Measurements from ENCODE around the gene STXBP6.
A peak's percentile ranks its signal among the peaks of the same experiment; 100 is the strongest.

The STXBP6 gene

DNA sequence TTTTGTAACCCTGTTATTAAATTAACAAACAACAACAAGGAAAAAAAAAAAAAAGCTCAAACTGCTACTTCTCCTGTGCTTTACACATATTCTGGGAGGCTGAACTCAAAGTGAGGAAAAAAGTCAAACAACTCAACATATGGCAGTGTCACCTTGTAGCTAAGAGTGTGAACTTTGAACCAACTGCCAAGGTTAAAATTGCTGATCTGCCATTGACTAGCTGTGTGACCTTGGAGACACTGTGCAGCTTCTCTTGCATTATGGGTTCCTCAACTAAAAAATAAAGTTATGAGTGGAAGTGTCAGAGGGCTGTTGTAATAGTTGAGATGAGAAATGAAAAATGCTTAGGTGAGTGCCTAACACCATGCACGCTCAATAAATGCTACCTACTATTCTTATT is 34.2 kb downstream of the STXBP6 start:
- no peak for DNase-seq (ENCODE audit: low spot score)

DNA sequence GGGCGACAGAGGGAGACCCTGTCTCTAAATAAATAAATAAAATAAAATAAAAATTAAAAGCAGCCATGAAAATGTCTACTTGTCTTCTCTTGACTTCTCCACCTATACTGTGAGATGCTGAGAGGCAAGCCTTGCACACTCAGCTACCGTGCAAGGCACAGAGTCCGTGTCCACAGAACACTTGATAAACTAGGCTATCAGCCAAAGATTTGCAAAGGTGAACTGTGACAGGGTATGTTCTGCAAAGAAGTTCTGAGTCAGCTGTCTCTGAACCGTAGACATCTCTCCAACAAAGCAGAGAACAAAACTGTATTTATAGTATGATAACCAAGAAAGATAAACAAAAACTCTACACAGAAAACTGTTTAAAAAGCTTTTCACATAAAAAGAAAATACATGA is 35.5 kb downstream of the STXBP6 start:
- DNase-seq (ENCODE audit: low spot score), result no peak

GRCh38 chr14:25011095-25011494 is 38.9 kb downstream of the STXBP6 start:
- peak; percentile 18 for DNase-seq (ENCODE audit: low spot score)

DNA sequence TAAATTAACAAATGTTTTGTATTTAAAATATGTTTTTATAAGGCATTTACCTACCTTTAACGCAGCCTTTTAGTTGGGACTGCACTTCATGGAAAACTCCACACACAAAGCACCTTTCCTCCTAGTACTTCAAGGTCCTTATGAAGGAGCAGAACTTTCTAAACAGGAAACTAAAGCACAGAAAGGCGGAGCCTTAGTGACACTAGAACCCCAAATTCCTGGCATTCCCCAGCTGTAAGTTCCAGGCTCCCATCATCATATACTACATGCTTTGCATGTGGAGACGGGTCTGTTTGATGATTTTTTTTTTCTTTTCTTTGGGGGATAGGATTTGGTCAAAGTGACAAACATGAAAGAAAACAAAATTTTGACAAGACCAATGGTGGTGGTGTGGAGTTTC is 39.5 kb downstream of the STXBP6 start:
- DNase-seq (ENCODE audit: low spot score), result no peak

DNA sequence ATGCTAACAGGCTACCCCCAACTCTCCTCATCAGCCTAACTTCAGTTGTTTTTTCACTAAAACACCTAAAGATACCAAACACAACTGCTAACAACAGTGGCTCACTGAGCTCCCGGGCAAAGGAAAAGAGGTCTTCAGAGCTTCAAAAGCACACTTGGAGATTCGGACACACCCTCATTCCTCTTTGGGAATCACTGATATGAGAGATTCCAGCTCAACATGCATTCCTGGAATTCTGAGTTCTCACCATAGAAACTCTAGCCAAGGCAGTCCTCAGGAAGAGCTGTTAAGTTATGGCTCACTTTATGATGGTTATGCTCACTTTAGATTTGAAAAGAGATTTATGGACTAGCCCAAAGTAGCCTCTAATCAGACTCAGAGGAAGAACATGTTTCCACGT is 40.1 kb downstream of the STXBP6 start:
- no peak for DNase-seq (ENCODE audit: low spot score)

- no peak for DNase-seq (ENCODE audit: low spot score)
Measured at GRCh38 chr14:25007832-25008231, 42.1 kb downstream of the STXBP6 start.

- no peak for DNase-seq (ENCODE audit: low spot score)
Measured at GRCh38 chr14:25006961-25007795, 42.8 kb downstream of the STXBP6 start.

DNA sequence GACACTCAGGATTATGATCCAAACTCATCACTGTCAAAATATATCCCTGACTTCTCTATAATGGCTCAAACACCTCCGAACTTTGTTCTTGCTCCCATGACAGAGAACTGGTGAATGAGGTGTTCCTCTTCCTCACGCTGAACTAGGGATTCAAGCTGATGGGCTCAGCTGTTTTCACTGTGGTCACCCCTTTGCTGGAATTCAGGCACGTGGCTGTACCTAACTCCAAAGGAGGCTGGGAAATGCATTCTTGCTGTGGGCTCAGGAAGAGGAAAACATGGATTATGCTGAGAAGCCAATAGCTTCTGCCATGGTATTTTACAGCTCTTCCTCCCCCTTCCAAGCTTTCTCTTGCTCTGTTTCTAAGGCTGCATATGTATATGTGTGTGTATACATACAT is 43.9 kb downstream of the STXBP6 start:
- DNase-seq (ENCODE audit: low spot score), result no peak

GRCh38 chr14:25004389-25004809 is 45.5 kb downstream of the STXBP6 start:
- DNase-seq (ENCODE audit: low spot score), result no peak

DNA sequence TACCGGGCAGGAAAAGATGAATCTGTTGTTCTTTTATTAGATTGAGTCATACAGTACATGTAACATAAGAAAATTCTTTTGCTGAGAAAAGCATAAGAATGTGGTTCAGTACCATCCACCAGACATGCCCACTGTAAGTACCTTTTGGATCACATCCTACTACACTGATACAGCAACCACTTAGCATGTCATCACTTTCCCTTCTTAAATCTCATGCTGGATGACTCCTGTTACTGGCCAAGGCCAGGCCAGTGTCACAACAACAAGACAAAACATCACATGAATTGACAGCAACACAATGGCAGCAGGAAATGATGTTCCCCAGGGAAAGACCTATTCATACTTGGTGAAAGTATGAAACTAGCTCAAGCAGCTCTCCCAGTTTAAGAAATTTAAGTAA is 46.4 kb downstream of the STXBP6 start:
- no peak for DNase-seq (ENCODE audit: low spot score)

DNA sequence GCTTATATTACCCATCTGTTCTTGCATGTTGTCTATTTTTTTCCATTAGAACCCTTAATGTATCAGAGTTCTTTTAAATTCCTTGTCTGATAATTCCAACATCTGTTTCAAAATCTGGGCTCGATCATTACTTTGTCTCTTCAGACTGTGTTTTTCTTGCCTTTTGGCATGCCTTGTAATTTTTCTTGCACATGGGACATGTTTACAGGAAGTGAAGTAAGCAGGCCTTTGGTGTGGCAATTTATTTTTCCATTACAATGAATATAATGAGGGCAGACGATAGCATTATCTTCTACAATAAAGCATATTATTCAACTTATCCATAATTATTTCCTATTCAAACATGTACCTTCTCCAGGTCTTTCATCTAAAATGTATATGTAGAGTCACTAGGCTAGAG is 48.3 kb downstream of the STXBP6 start:
- no peak for DNase-seq (ENCODE audit: low spot score)

GRCh38 chr14:25001156-25001555 is 48.8 kb downstream of the STXBP6 start:
- DNase-seq (ENCODE audit: low spot score), result no peak

DNA sequence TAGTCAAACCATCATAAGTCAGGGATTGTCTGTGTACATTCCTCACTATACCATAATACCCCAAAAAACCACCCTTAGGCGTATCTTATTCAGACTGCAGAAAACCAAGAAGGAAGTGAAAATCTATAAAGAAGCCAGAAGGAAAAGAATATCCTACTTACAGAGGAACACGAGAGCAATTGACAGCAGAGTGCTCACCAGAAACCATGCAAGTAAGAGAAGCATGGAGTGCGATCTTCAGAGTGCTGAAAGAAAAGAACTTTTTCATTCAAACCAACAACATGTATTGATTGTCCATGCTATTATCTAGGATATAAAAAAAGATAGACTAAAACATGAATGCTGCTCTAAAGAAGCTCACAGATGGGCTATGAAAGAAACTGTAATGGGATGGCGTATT is 50.8 kb downstream of the STXBP6 start:
- no peak for DNase-seq (ENCODE audit: low spot score)

GRCh38 chr14:24996930-24997725 is 52.8 kb downstream of the STXBP6 start:
- no peak for DNase-seq (ENCODE audit: low spot score)

DNA sequence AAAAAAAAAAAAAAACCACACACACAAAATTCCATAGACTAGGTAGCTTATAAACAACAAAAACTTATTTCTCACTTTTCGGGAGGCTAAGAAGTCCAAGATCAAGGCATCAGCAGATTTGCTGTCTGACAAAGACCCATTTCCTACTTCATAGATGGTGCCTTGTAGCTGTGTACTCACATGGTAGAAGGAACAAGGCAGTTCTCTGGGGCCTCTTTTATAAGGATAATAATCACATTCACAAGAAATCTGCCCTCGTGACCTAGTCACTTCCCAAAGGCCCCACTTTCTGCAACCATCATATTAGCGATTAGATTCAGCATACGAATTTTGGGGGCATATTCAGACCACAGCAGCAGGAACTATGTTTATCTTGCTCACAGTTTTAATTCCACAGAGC is 54.9 kb downstream of the STXBP6 start:
- no peak for DNase-seq (ENCODE audit: low spot score)

GRCh38 chr14:24993631-24994030 is 56.3 kb downstream of the STXBP6 start:
- DNase-seq (ENCODE audit: low spot score), result no peak

- DNase-seq (ENCODE audit: low spot score), result no peak
Measured at GRCh38 chr14:24992624-24993360, 57.2 kb downstream of the STXBP6 start.

- no peak for DNase-seq (ENCODE audit: low spot score)
Measured at GRCh38 chr14:24991821-24992220, 58.1 kb downstream of the STXBP6 start.

- DNase-seq (ENCODE audit: low spot score), result no peak
Measured at GRCh38 chr14:24991288-24991687, 58.7 kb downstream of the STXBP6 start.

GRCh38 chr14:24990773-24991172 is 59.2 kb downstream of the STXBP6 start:
- DNase-seq (ENCODE audit: low spot score), result no peak

GRCh38 chr14:24990050-24990449 is 59.9 kb downstream of the STXBP6 start:
- no peak for DNase-seq (ENCODE audit: low spot score)

DNA sequence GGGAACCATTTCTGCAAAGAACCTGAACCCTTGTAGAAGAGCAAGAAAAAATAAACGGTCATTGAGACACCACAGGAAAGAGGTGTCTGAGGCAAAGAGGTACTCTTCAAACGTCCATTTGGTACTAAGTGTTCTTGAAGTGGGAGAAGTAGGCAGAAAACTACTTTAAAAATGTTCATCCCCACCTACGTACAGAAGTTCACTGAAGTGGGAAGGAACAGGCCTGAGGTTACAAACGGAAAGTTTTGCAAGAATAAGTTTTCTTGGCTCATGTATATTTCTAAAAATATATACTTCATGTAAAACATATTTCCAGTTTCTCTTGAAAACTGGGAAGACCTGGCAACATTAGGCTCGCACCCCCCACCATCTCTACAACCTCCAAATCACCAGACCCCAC is 61.2 kb downstream of the STXBP6 start:
- DNase-seq (ENCODE audit: low spot score), result no peak

Data from putamen (tissue), 1 donor.